Measurements from ENCODE around the gene ACOX2.

GRCh38 chr3:58568572-58569286 is 31.7 kb upstream of the ACOX2 start:
- TF ChIP-seq CTCF (IDR thresholded peaks at IDR 0.05; ENCODE audit: low read length) = peak; percentile 85
- TF ChIP-seq EZH2 (IDR thresholded peaks at IDR 0.05; ENCODE audit: borderline replicate concordance, low read length) = no peak
